Mucosa of rectum (tissue), 2 donors: ENCODE data around the gene PRR22.
A peak's percentile ranks its signal among the peaks of the same experiment; 100 is the strongest.

Source experiments
- H3K27ac ChIP-seq, 2 donors: one replicate each; pipeline ENCODE4 v1.7.0; 2013; ENCODE audit warnings: inconsistent platforms in 2 of 2, low read depth in 2 of 2, low read length in 2 of 2
- H3K27me3 ChIP-seq, 2 donors: one replicate each; pipeline ENCODE4 v1.7.0; 2013; ENCODE audit warnings: low read length in 2 of 2; ENCODE audit not compliant: control insufficient read depth in 2 of 2, insufficient read depth in 2 of 2
- H3K36me3 ChIP-seq, 2 donors: one replicate each; pipeline ENCODE4 v1.7.0; 2013; ENCODE audit warnings: low read length in 2 of 2; ENCODE audit not compliant: control insufficient read depth in 2 of 2, insufficient read depth in 2 of 2
- H3K4me1 ChIP-seq, 2 donors: one replicate each; pipeline ENCODE4 v1.7.0; 2013; ENCODE audit warnings: low read length in 2 of 2, mild to moderate bottlenecking in 1 of 2; ENCODE audit not compliant: control insufficient read depth in 2 of 2, insufficient read depth in 2 of 2
- H3K4me3 ChIP-seq, 2 donors: one replicate each; pipeline ENCODE4 v1.7.0; 2013; ENCODE audit warnings: low read length in 2 of 2
- H3K9ac ChIP-seq, 2 donors: one replicate each; pipeline ENCODE4 v1.7.0; 2013; ENCODE audit warnings: low read length in 2 of 2, low read depth in 1 of 2, mild to moderate bottlenecking in 1 of 2
- H3K9me3 ChIP-seq, 2 donors: one replicate each; pipeline ENCODE4 v1.7.0; 2013; ENCODE audit warnings: low read length in 2 of 2; ENCODE audit not compliant: control insufficient read depth in 2 of 2
- donor health status: healthy.
- donor health status: Normal muscosa, but diverticular disease.

The PRR22 gene

DNA sequence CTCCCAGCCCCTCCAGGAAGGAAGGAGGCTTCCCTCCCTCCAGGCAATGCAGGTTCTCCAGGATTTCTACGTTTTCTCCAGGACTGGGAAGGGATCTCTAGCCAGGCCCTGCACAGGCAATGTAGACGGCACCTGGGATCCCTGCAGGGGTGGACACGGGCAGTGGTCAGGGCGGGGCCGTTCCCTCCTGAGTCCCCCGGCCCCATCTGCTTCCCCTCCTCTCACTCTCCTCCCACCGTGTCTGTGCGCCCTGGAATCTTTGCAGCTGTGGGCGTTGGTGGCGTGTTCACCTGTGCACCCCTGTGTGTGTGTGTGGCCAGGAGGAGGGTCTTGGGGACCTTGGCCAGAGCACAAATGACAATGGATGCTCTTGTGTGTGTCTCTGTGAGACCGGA, 30.3 kb upstream of the PRR22 start:
- no peaks in the 10 kb centered on the region for H3K9me3 ChIP-seq
- no peak overlapping the region for H3K9ac ChIP-seq
- H3K27me3 ChIP-seq, result no peaks in the 10 kb centered on the region
- no peak overlapping the region for H3K4me3 ChIP-seq
- H3K4me1 ChIP-seq, result peaks cover 6 to 7% of the 10 kb centered on the region in 2 donors
- no peak overlapping the region for H3K27ac ChIP-seq
- H3K36me3 ChIP-seq, result no peaks in the 10 kb centered on the region

- H3K27ac ChIP-seq, result no peak overlapping the region
- H3K9ac ChIP-seq, result no peak overlapping the region
- H3K27me3 ChIP-seq, result no peaks in the 10 kb centered on the region
- no peaks in the 10 kb centered on the region for H3K9me3 ChIP-seq
- H3K4me3 ChIP-seq, result no peak overlapping the region
- no peaks in the 10 kb centered on the region for H3K36me3 ChIP-seq
- H3K4me1 ChIP-seq, result peaks cover 6 to 7% of the 10 kb centered on the region in 2 donors
Measured at GRCh38 chr19:5814123-5814851, 29.7 kb upstream of the PRR22 start.

DNA sequence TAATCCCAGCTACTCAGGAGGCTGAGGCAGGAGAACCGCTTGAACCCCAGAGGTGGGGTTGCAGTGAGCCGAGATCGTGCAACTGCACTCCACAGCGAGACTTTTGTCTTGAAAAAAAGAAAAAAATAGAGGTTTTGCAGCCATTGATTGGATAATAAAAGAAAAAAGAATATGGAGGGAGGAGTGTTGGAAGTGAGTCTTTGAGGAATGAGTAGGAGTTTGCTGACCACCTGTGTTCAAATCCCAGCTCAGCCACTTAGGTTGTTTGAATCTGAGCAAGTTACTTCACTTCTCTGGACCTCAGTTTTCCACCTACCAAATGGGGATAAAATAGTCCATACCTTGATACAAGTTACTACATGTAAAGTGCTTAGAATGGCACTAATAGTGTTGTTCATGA, 26.6 kb upstream of the PRR22 start:
- Histone ChIP-seq H3K27me3 (no peaks in the 10 kb centered on the region), H3K4me1 (peaks cover 6 to 7% of the 10 kb centered on the region in 2 donors), H3K4me3 (no peak overlapping the region), H3K27ac (no peak overlapping the region), H3K36me3 (no peaks in the 10 kb centered on the region), H3K9me3 (no peaks in the 10 kb centered on the region), H3K9ac (no peak overlapping the region)

DNA sequence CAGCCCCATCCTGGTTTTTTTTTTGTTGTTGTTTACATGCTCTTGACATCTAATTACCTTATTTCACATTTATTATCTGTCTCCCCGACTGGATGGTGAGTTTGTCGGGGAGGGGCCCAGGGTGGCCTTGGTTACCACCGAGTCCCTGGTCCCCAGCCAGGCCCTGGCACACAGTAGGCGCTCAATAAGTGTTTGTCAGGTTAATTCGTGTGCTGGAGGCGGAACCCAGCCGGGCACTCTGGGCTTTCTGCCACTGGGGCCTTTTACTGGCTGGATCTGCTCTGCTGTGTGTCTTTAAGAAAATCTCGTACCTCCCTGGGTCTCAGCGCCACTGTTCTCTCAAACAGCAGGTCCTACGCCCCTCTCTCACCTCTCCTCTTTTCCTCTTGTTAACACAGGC, 24.9 kb upstream of the PRR22 start:
- no peaks in the 10 kb centered on the region for H3K9me3 ChIP-seq
- H3K9ac ChIP-seq, result no peak overlapping the region
- no peak overlapping the region for H3K27ac ChIP-seq
- H3K4me1 ChIP-seq, result peaks cover 2 to 3% of the 10 kb centered on the region in 2 donors
- no peaks in the 10 kb centered on the region for H3K27me3 ChIP-seq
- H3K36me3 ChIP-seq, result no peaks in the 10 kb centered on the region
- no peak overlapping the region for H3K4me3 ChIP-seq

DNA sequence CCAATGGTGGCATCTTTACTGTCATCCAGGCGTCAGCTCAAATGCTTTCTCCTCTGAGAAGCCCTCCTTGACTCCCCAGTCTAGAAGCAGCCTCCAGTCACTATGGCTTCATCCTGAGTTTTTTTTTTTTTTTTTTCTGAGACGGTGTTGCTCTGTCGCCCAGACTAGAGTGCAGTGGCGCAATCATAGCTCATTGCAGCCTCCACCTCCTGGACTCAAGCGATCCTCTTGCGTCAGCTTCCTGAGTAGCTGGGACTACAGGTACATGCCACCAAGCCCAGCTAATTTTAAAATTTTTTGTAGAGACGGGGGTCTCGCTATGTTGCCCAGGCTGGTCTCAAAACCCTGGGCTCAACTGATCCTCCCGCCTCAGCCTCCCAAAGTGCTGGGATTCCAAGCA, 24.5 kb upstream of the PRR22 start:
- Histone ChIP-seq H3K9ac (no peak overlapping the region), H3K4me3 (no peak overlapping the region), H3K9me3 (no peaks in the 10 kb centered on the region), H3K27ac (no peak overlapping the region), H3K36me3 (no peaks in the 10 kb centered on the region), H3K4me1 (peaks cover 6% of the 10 kb centered on the region in 2 donors), H3K27me3 (no peaks in the 10 kb centered on the region)

GRCh38 chr19:5808120-5808816, 23.7 kb upstream of the PRR22 start:
- Histone ChIP-seq H3K27ac (no peak overlapping the region), H3K4me3 (no peak overlapping the region), H3K9ac (no peak overlapping the region), H3K36me3 (no peaks in the 10 kb centered on the region), H3K4me1 (peaks cover 11% of the 10 kb centered on the region in 2 donors), H3K9me3 (no peaks in the 10 kb centered on the region), H3K27me3 (peaks cover 0 to 2% of the 10 kb centered on the region in 2 donors)

DNA sequence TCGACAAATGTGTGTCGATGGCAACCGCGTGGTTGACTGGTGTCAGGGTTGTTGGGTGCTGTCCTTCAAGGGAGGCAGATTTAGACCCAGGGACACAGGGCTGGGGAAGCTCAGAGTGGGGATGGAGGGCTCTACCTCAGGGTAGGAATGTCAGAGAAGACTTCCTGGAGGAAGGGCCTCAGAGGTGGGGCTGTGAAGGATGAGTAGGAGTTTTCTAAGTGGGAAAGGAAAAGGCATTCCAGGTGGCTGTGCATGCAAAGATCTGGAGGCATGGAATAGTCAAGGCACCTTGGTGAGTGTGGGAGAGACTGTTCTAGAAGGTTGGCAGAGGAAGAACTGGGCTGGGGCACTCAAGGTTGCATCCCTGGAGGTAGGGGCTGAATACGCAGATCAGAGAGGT, 22.4 kb upstream of the PRR22 start:
- Histone ChIP-seq H3K4me1 (peaks cover 11% of the 10 kb centered on the region in 2 donors), H3K36me3 (no peaks in the 10 kb centered on the region), H3K9me3 (no peaks in the 10 kb centered on the region), H3K27ac (no peak overlapping the region), H3K9ac (no peak overlapping the region), H3K4me3 (no peak overlapping the region), H3K27me3 (peaks cover 0 to 2% of the 10 kb centered on the region in 2 donors)

DNA sequence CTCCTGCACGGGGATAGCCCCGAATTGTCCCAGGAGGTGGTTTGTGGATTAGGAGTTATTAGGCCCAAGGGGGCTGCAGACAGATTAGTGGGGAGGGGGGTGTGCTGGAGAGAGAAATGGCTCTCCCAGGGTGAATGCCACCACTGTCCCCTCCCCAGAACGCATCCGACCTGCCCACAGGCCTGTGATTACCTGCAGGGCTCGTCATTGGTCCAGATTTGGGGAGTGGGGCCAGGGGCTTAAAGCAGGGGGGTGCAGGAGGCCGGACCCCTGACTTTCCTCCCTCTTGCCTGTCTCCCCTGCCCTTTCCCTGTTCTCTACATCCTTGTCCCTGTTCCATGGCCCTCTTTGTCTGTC, 21.6 kb upstream of the PRR22 start:
- peaks cover 0 to 2% of the 10 kb centered on the region in 2 donors for H3K27me3 ChIP-seq
- no peaks in the 10 kb centered on the region for H3K9me3 ChIP-seq
- no peaks in the 10 kb centered on the region for H3K36me3 ChIP-seq
- H3K27ac ChIP-seq, result no peak overlapping the region
- H3K4me3 ChIP-seq, result no peak overlapping the region
- peaks cover 11% of the 10 kb centered on the region in 2 donors for H3K4me1 ChIP-seq
- H3K9ac ChIP-seq, result no peak overlapping the region

DNA sequence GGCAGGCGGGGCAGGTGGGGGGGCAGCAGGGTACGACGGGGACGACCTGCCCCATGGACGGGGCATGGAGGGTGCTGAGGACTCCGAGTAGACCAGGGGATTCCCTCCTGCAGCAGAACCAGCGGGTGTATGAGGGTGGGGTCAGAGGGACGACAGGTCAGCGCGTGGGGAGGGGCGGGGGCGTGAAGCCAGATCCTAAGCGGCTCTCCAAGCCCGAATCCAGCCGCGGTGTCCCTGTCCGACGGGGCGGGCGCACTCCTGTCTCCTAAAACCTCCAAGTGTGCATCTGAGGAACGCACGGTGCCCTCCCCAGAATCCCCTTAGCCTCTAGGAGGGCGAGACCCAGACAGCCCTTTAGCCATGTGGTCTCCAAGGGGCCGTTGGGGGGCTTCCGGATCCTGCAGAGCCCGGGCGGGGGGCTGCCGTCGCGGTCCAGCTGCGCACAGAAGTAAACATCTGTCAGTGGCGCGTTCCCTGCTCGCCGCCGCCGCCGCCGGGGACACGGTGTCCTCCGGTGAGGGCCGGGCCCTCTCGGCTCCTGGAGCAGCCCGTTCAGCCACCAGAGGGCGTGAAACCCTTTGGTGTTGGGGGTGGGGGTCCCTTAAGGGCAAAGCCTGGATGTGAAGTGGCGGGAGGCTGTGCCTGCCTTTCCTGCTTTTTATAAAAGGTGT, 21.1 kb upstream of the PRR22 start:
- Histone ChIP-seq H3K36me3 (no peaks in the 10 kb centered on the region), H3K4me3 (peak overlapping the region; percentile 26 to 48), H3K4me1 (peaks cover 11% of the 10 kb centered on the region in 2 donors), H3K9me3 (no peaks in the 10 kb centered on the region), H3K27me3 (peaks cover 0 to 2% of the 10 kb centered on the region in 2 donors), H3K9ac (peak overlapping the region; percentile 12 to 14), H3K27ac (peak overlapping the region; percentile 17 to 42)
